Neuronal stem cell (in vitro differentiated cells): ENCODE measurements around the gene PTPRT.

Source experiments
- DNase-seq: peaks from one replicate; pipeline ENCODE4 v3.0.0-alpha.2; 2013; ENCODE audit warnings: low spot score
- H2AFZ ChIP-seq: one replicate; pipeline ENCODE4 v1.6.1; 2013; ENCODE audit warnings: mild to moderate bottlenecking, low read length, inconsistent platforms
- H2AK5ac ChIP-seq: 2 replicates; pipeline ENCODE4 v1.6.1; 2013; ENCODE audit warnings: low read depth, mild to moderate bottlenecking, inconsistent platforms, low read length, moderate library complexity, mixed read lengths
- H2BK120ac ChIP-seq: 2 replicates; pipeline ENCODE4 v1.6.1; 2013; ENCODE audit warnings: low read depth, mild to moderate bottlenecking, inconsistent platforms, low read length, moderate library complexity, mixed read lengths
- H2BK12ac ChIP-seq: one replicate; pipeline ENCODE4 v1.6.1; 2013; ENCODE audit warnings: low read length, inconsistent platforms
- H2BK15ac ChIP-seq: 2 replicates; pipeline ENCODE4 v1.6.1; 2013; ENCODE audit warnings: mild to moderate bottlenecking, low read length, inconsistent platforms, mixed read lengths
- H2BK5ac ChIP-seq: one replicate; pipeline ENCODE4 v1.6.1; 2013; ENCODE audit warnings: inconsistent platforms, mild to moderate bottlenecking, low read length, moderate library complexity
- H3K14ac ChIP-seq: one replicate; pipeline ENCODE4 v1.6.1; 2013; ENCODE audit warnings: low read length, inconsistent platforms
- H3K18ac ChIP-seq: 2 replicates; pipeline ENCODE4 v1.6.1; 2013; ENCODE audit warnings: low read length, inconsistent platforms
- H3K23ac ChIP-seq: 2 replicates; pipeline ENCODE4 v1.6.1; 2013; ENCODE audit warnings: low read depth, mild to moderate bottlenecking, mixed read lengths, low read length, inconsistent platforms; ENCODE audit not compliant: poor library complexity
- H3K27ac ChIP-seq: replicated peaks from 3 replicates; pipeline ENCODE4 v1.5.1; 2013; ENCODE audit warnings: low read length, inconsistent platforms
- H3K27me3 ChIP-seq, 3 experiments: 2 replicates each; pipeline ENCODE4 v1.6.1; 2013; ENCODE audit warnings: low read length in 3 of 3, mild to moderate bottlenecking in 2 of 3, inconsistent platforms in 1 of 3, low read depth in 1 of 3, mixed read lengths in 1 of 3, moderate library complexity in 1 of 3; ENCODE audit not compliant: control insufficient read depth in 3 of 3, insufficient read depth in 3 of 3
- H3K36me3 ChIP-seq, 2 donors: replicated peaks in 1 of 2; 2 replicates each; pipeline ENCODE4 v1.6.1; 2013; ENCODE audit warnings: low read length in 2 of 2; ENCODE audit not compliant: control insufficient read depth in 2 of 2, insufficient read depth in 2 of 2
- H3K4ac ChIP-seq: 2 replicates; pipeline ENCODE4 v1.6.1; 2013; ENCODE audit warnings: inconsistent platforms, mild to moderate bottlenecking, low read length, moderate library complexity
- H3K4me1 ChIP-seq, 2 donors: 1 replicate in 1 of 2; 2 replicates in 1 of 2; pipeline ENCODE4 v1.6.1; 2013; ENCODE audit warnings: low read length in 2 of 2, low read depth in 1 of 2; ENCODE audit not compliant: control insufficient read depth in 2 of 2, insufficient read depth in 1 of 2
- H3K4me2 ChIP-seq: one replicate; pipeline ENCODE4 v1.6.1; 2013; ENCODE audit warnings: mild to moderate bottlenecking, low read length, inconsistent platforms; ENCODE audit not compliant: insufficient read depth, poor library complexity, severe bottlenecking
- H3K4me3 ChIP-seq, 2 donors: 2 replicates each; pipeline ENCODE4 v1.5.1; 2013; ENCODE audit warnings: low read length in 2 of 2, mild to moderate bottlenecking in 2 of 2, inconsistent platforms in 1 of 2, moderate library complexity in 1 of 2
- H3K79me1 ChIP-seq: one replicate; pipeline ENCODE4 v1.6.1; 2013; ENCODE audit warnings: low read depth, mild to moderate bottlenecking, inconsistent platforms, low read length, moderate library complexity
- H3K9ac ChIP-seq: one replicate; pipeline ENCODE4 v1.6.1; 2013; ENCODE audit warnings: mild to moderate bottlenecking, low read depth, low read length, inconsistent platforms; ENCODE audit not compliant: poor library complexity
- H3K9me3 ChIP-seq, 2 donors: replicated peaks in 1 of 2; 2 replicates each; pipeline versions ENCODE3 to v1.6.1; 2013; ENCODE audit warnings: low read length in 2 of 2, mild to moderate bottlenecking in 2 of 2, inconsistent platforms in 1 of 2, low read depth in 1 of 2, mixed read lengths in 1 of 2, moderate library complexity in 1 of 2; ENCODE audit not compliant: control insufficient read depth in 2 of 2, insufficient read depth in 1 of 2
- H4K8ac ChIP-seq: one replicate; pipeline ENCODE4 v1.6.1; 2013; ENCODE audit warnings: low read depth, mild to moderate bottlenecking, inconsistent platforms, low read length, moderate library complexity
- H4K91ac ChIP-seq: one replicate; pipeline ENCODE4 v1.6.1; 2013; ENCODE audit warnings: low read length, low read depth, mild to moderate bottlenecking, inconsistent platforms; ENCODE audit not compliant: poor library complexity
- WGBS, 2 donors: extraction: QIAGEN DNeasy Blood & Tissue Kit; methylation state at CpG; one replicate each; pipeline ENCODE4 v1.1.7; 2013; ENCODE audit warnings: missing lambda C conversion rate in 2 of 2, mixed read lengths in 1 of 2; ENCODE audit not compliant: insufficient read length in 2 of 2, insufficient replicate concordance in 1 of 2; ENCODE audit errors: extremely low coverage in 2 of 2; 5-methylcytosine and 5-hydroxymethylcytosine counted together

The PTPRT gene

DNA sequence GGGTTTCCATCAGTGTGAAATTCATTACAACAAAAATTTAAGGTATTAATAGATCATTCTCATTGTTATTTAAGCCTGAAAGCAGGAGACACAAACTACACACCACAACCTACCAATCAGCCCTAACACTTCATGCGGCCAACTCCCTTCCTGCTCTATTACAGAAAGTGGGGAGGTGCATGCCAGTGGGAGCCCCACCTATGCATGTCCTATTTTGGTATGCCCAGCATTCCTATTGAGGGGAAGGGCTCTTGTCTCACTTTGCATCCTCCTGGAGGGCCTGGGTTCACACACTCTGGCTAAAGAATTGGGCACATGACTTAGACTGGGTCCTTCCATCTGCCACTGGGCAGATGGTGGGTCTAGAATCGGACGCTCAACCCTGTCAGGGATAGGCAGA is 450.0 kb downstream of the PTPRT start:
- Histone ChIP-seq H4K8ac (no peak overlapping the region), H3K18ac (peak overlapping the region; percentile 58), H2BK120ac (no peak overlapping the region), H2BK5ac (no peak overlapping the region), H3K9me3 (peaks cover 0 to 1% of the 10 kb centered on the region in 2 donors), H4K91ac (no peak overlapping the region), H3K79me1 (no peaks in the 10 kb centered on the region), H3K23ac (no peak overlapping the region), H2BK12ac (no peak overlapping the region), H3K9ac (no peak overlapping the region), H3K27ac (no peak overlapping the region), H3K4me1 (no peaks in the 10 kb centered on the region), H2BK15ac (no peak overlapping the region), H3K4ac (no peak overlapping the region), H3K27me3 (no peaks in the 10 kb centered on the region), H2AK5ac (no peak overlapping the region), H2AFZ (no peak overlapping the region), H3K14ac (no peak overlapping the region), H3K4me3 (no peak overlapping the region), H3K4me2 (no peak overlapping the region), H3K36me3 (no peaks in the 10 kb centered on the region)
- no CpG with 5 or more reads among the region's 3 CpGs for WGBS, 2 donors
- DNase-seq: no peak

GRCh38 chr20:42735539-42735938 is 454.2 kb downstream of the PTPRT start:
- Histone ChIP-seq H4K8ac (no peak overlapping the region), H2BK5ac (no peak overlapping the region), H2BK12ac (no peak overlapping the region), H2AK5ac (no peak overlapping the region), H3K4me2 (no peak overlapping the region), H3K18ac (no peak overlapping the region), H3K4ac (no peak overlapping the region), H3K23ac (no peak overlapping the region), H3K4me1 (peaks cover 0 to 2% of the 10 kb centered on the region in 2 donors), H3K14ac (no peak overlapping the region), H2BK15ac (no peak overlapping the region), H4K91ac (no peak overlapping the region), H3K79me1 (no peaks in the 10 kb centered on the region), H3K9ac (no peak overlapping the region), H2BK120ac (no peak overlapping the region), H3K27ac (no peak overlapping the region), H3K27me3 (no peaks in the 10 kb centered on the region), H3K9me3 (no peaks in the 10 kb centered on the region), H3K4me3 (no peak overlapping the region), H2AFZ (no peak overlapping the region), H3K36me3 (no peaks in the 10 kb centered on the region)
- WGBS, 2 donors: no CpG with 5 or more reads among the region's 7 CpGs
- DNase-seq: no peak

GRCh38 chr20:42734660-42735368 is 454.9 kb downstream of the PTPRT start:
- Histone ChIP-seq H3K36me3 (no peaks in the 10 kb centered on the region), H3K23ac (no peak overlapping the region), H4K8ac (no peak overlapping the region), H2BK15ac (no peak overlapping the region), H3K9ac (no peak overlapping the region), H3K9me3 (no peaks in the 10 kb centered on the region), H3K4ac (no peak overlapping the region), H2BK12ac (no peak overlapping the region), H2AFZ (no peak overlapping the region), H2BK120ac (no peak overlapping the region), H3K4me1 (peaks cover 0 to 2% of the 10 kb centered on the region in 2 donors), H3K4me2 (no peak overlapping the region), H3K27me3 (no peaks in the 10 kb centered on the region), H2AK5ac (no peak overlapping the region), H2BK5ac (no peak overlapping the region), H3K14ac (no peak overlapping the region), H3K79me1 (no peaks in the 10 kb centered on the region), H4K91ac (no peak overlapping the region), H3K4me3 (no peak overlapping the region), H3K18ac (no peak overlapping the region), H3K27ac (no peak overlapping the region)
- no peak for DNase-seq
- WGBS, 2 donors: no CpG with 5 or more reads among the region's 5 CpGs

GRCh38 chr20:42721923-42722322 is 467.8 kb downstream of the PTPRT start:
- no peak overlapping the region for H4K91ac ChIP-seq
- H4K8ac ChIP-seq: no peak overlapping the region
- H2AK5ac ChIP-seq: no peak overlapping the region
- H3K27me3 ChIP-seq: no peaks in the 10 kb centered on the region
- DNase-seq: no peak
- H3K18ac ChIP-seq: no peak overlapping the region
- H3K36me3 ChIP-seq: no peaks in the 10 kb centered on the region
- H3K27ac ChIP-seq: no peak overlapping the region
- H2BK12ac ChIP-seq: no peak overlapping the region
- no peak overlapping the region for H2AFZ ChIP-seq
- H3K4me1 ChIP-seq: peaks cover 0 to 5% of the 10 kb centered on the region in 2 donors
- H3K9ac ChIP-seq: no peak overlapping the region
- no CpG with 5 or more reads among the region's 2 CpGs for WGBS, 2 donors
- no peak overlapping the region for H3K4me3 ChIP-seq
- H3K9me3 ChIP-seq: no peaks in the 10 kb centered on the region
- H2BK5ac ChIP-seq: no peak overlapping the region
- no peak overlapping the region for H2BK120ac ChIP-seq
- no peak overlapping the region for H3K4ac ChIP-seq
- no peak overlapping the region for H3K23ac ChIP-seq
- H3K14ac ChIP-seq: peak overlapping the region; percentile 86
- H2BK15ac ChIP-seq: no peak overlapping the region
- no peak overlapping the region for H3K4me2 ChIP-seq
- H3K79me1 ChIP-seq: no peaks in the 10 kb centered on the region
